Hematopoietic multipotent progenitor cell (in vitro differentiated cells): ENCODE measurements around the gene CPHXL2. TPM values are rescaled to one million over a fixed set of nuclear protein-coding genes. Genes with fewer than 3 reads are reported as not detected.

Experiments
- small RNA-seq: library from RNA; depleted of rRNA; stranded (forward); fragments of <200 nt; gene quantifications from one replicate; pipeline ENCODE3, GENCODE V24; 2012
- total RNA-seq: library from RNA; depleted of rRNA; stranded (reverse); fragments of >200 nt; gene quantifications from one replicate; pipeline ENCODE4 v1.2.3, GENCODE V29; 2012

CPHXL2 gene
- total RNA-seq, 1 donor, result not detected

Small RNAs within 50 kb of the gene (small RNA-seq; reads per million reads assigned to genes)
- not detected for gene RN7SL520P

Other genes with a start within 250 kb of the CPHXL2 start
- gene CFDP1, start 243.5 kb downstream of the CPHXL2 start, total RNA-seq, result 10.8 TPM
- gene TMEM170A, start 212.3 kb downstream of the CPHXL2 start, total RNA-seq, result 29.9 TPM
- 0.27 TPM for gene CHST6, start 181.6 kb downstream of the CPHXL2 start, total RNA-seq
- gene CHST5, start 140.9 kb downstream of the CPHXL2 start, total RNA-seq, result under 0.01 TPM
- gene TMEM231, start 120.8 kb downstream of the CPHXL2 start, total RNA-seq, result 21.8 TPM
- gene GABARAPL2, start 110.6 kb downstream of the CPHXL2 start, total RNA-seq, result 43.4 TPM
- gene ADAT1, start 53.7 kb downstream of the CPHXL2 start, total RNA-seq, result 49.5 TPM
- gene KARS1, start 29.3 kb downstream of the CPHXL2 start, total RNA-seq, result 75.4 TPM
- 49.3 TPM for gene TERF2IP, start 29.2 kb downstream of the CPHXL2 start, total RNA-seq
- gene DUXB, start 24.5 kb upstream of the CPHXL2 start, total RNA-seq, result not detected
- gene CPHXL, start 49.5 kb upstream of the CPHXL2 start, total RNA-seq, result not detected